HCT116 (cell line): ENCODE measurements around the gene TFEB. TPM values are rescaled to one million over a fixed set of nuclear protein-coding genes. Genes with fewer than 3 reads are reported as not detected.

Experiments used
- ATAC-seq: fragments of 200-7000 bp; cut with Tn5 transposase; 2 replicates; pipeline ENCODE4 v1.9.1; 2020; ENCODE audit warnings: mild to moderate bottlenecking, moderate library complexity
- BruUV-seq: library from RNA; stranded (reverse); fragments of 400-500 nt; replicated peaks from 2 replicates; lab custom pipeline; 2021; lab: Mats Ljungman, UMichigan
- CTCF ChIA-PET: fragments of 300-600 bp; sonication (Branson Sonifier 250); formaldehyde crosslinking; loops from one replicate; lab custom pipeline; 2021; ENCODE audit warnings: antibody characterized with exemption; lab: Charles Lee
- POLR2A ChIA-PET: fragments of 300-600, 350-600 bp; sonication (Branson Sonifier 250); formaldehyde crosslinking; loops from one replicate; lab custom pipeline; 2021; ENCODE audit warnings: antibody characterized with exemption; lab: Charles Lee
- RAD21 ChIA-PET, 2 experiments: fragments of 300-600 bp; sonication (Branson Sonifier 250); formaldehyde crosslinking; loops; one replicate each; lab custom pipeline; 2023; ENCODE audit warnings: low total read pairs in 2 of 2; ENCODE audit not compliant: uncharacterized antibody in 2 of 2, unreplicated experiment in 2 of 2, low non-redundant PET in 1 of 2; lab: Charles Lee
- DNase-seq: peaks from one replicate; pipeline ENCODE4 v3.0.0-alpha.2; 2010; ENCODE audit warnings: low read depth, low spot score
- H2AFZ ChIP-seq: fragments of 200-600 bp; shearing (Covaris generic), sonication (generic); 2 replicates; pipeline ENCODE4 v1.6.1; 2017; ENCODE audit warnings: low read depth, mixed run types, mixed read lengths, antibody characterized with exemption, low read length; ENCODE audit not compliant: poor library complexity, severe bottlenecking
- H3K27ac ChIP-seq: 2 replicates; pipeline ENCODE4 v1.5.1; 2012; ENCODE audit warnings: low read depth, low read length
- H3K27me3 ChIP-seq: fragments of 200-600 bp; sonication (generic); 2 replicates; pipeline ENCODE4 v1.6.1; 2016; ENCODE audit warnings: mixed run types, low read length, mixed read lengths; ENCODE audit not compliant: insufficient read depth
- H3K36me3 ChIP-seq, 2 experiments: fragments of 200-500 bp in 1 of 2; fragments of 200-600 bp in 1 of 2; sonication (Bioruptor generic) in 1 of 2; sonication (generic) in 1 of 2; 2 replicates each; pipeline versions ENCODE4 v1.5.1 to v1.6.1; 2014 to 2016; ENCODE audit warnings: low read length in 2 of 2, inconsistent platforms in 1 of 2, mixed read lengths in 1 of 2, mixed run types in 1 of 2; ENCODE audit not compliant: insufficient read depth in 2 of 2, control insufficient read depth in 1 of 2
- H3K4me1 ChIP-seq, 2 experiments: fragments of 200-600 bp in 1 of 2; sonication (generic) in 1 of 2; 2 replicates each; pipeline versions ENCODE4 v1.5.1 to v1.6.1; 2012 to 2017; ENCODE audit warnings: low read length in 2 of 2, inconsistent platforms in 1 of 2, mild to moderate bottlenecking in 1 of 2, mixed read lengths in 1 of 2, mixed run types in 1 of 2, moderate library complexity in 1 of 2; ENCODE audit not compliant: insufficient read depth in 2 of 2, control insufficient read depth in 1 of 2
- H3K4me2 ChIP-seq: fragments of 200-600 bp; sonication (generic); 2 replicates; pipeline ENCODE4 v1.6.1; 2017; ENCODE audit warnings: mixed run types, low read length, mixed read lengths
- H3K4me3 ChIP-seq, 2 experiments: fragments of 200-600 bp in 1 of 2; sonication (generic) in 1 of 2; replicated peaks in 1 of 2; 2 replicates each; pipeline ENCODE4 v1.5.1; 2011 to 2016; ENCODE audit warnings: low read length in 2 of 2, control low read depth in 1 of 2, low read depth in 1 of 2, mild to moderate bottlenecking in 1 of 2, mixed read lengths in 1 of 2, mixed run types in 1 of 2
- H3K79me2 ChIP-seq: fragments of 200-600 bp; sonication (generic); 2 replicates; pipeline ENCODE4 v1.6.1; 2017; ENCODE audit warnings: mild to moderate bottlenecking, mixed run types, low read length, moderate library complexity, mixed read lengths; ENCODE audit not compliant: insufficient read depth
- H3K9ac ChIP-seq: fragments of 200-600 bp; sonication (generic); 2 replicates; pipeline ENCODE4 v1.6.1; 2016; ENCODE audit warnings: low read length, mixed read lengths
- H3K9me2 ChIP-seq: fragments of 200-600 bp; sonication (generic), shearing (Covaris generic); 2 replicates; pipeline ENCODE4 v1.6.1; 2017; ENCODE audit warnings: mixed run types, mild to moderate bottlenecking, moderate library complexity; ENCODE audit not compliant: insufficient read depth
- H3K9me3 ChIP-seq, 2 experiments: fragments of 200-500 bp in 1 of 2; fragments of 200-600 bp in 1 of 2; sonication (Bioruptor generic) in 1 of 2; sonication (generic) in 1 of 2; 2 replicates each; pipeline ENCODE4 v1.6.1; 2014 to 2017; ENCODE audit warnings: low read length in 2 of 2, mixed read lengths in 2 of 2, inconsistent platforms in 1 of 2, low read depth in 1 of 2, mild to moderate bottlenecking in 1 of 2, mixed run types in 1 of 2, moderate library complexity in 1 of 2; ENCODE audit not compliant: control insufficient read depth in 1 of 2, insufficient read depth in 1 of 2
- H4K20me1 ChIP-seq: fragments of 200-600 bp; sonication (generic), shearing (Covaris generic); 2 replicates; pipeline ENCODE4 v1.6.1; 2017; ENCODE audit warnings: mixed run types, mild to moderate bottlenecking, moderate library complexity; ENCODE audit not compliant: insufficient read depth
- CBX3 ChIP-seq: IDR thresholded peaks from 2 replicates; pipeline ENCODE4 v1.6.1; 2012; ENCODE audit warnings: low read depth
- CEBPB ChIP-seq: IDR thresholded peaks from 2 replicates; pipeline ENCODE4 v1.6.1; 2012; ENCODE audit warnings: low read depth
- EGR1 ChIP-seq: IDR thresholded peaks from 2 replicates; pipeline ENCODE4 v1.6.1; 2012; ENCODE audit warnings: low read depth
- ELF1 ChIP-seq: IDR thresholded peaks from 2 replicates; pipeline ENCODE4 v1.6.1; 2012; ENCODE audit warnings: low read depth, borderline replicate concordance
- EZH2 ChIP-seq: fragments of 200-600 bp; sonication (generic); IDR thresholded peaks from 2 replicates; pipeline ENCODE4 v1.6.1; 2017; ENCODE audit warnings: antibody characterized with exemption, mixed run types
- JUND ChIP-seq: IDR thresholded peaks from 2 replicates; pipeline ENCODE4 v1.6.1; 2012
- POLR2AphosphoS5 ChIP-seq: IDR thresholded peaks from 2 replicates; pipeline ENCODE4 v1.6.1; 2011; ENCODE audit warnings: mild to moderate bottlenecking, low read depth, low read length, moderate library complexity
- RAD21 ChIP-seq: IDR thresholded peaks from 2 replicates; pipeline ENCODE4 v1.6.1; 2012; ENCODE audit warnings: low read depth, mild to moderate bottlenecking
- SIN3A ChIP-seq: IDR thresholded peaks from 2 replicates; pipeline ENCODE4 v1.6.1; 2012; ENCODE audit warnings: low read depth
- SP1 ChIP-seq: IDR thresholded peaks from 2 replicates; pipeline ENCODE4 v1.6.1; 2012; ENCODE audit warnings: low read depth
- YY1 ChIP-seq: IDR thresholded peaks from 2 replicates; pipeline ENCODE4 v1.6.1; 2011; ENCODE audit warnings: low read length, low read depth, moderate library complexity, mild to moderate bottlenecking; ENCODE audit not compliant: insufficient replicate concordance; ENCODE audit errors: extremely low read depth
- ZNF274 ChIP-seq: fragments of 200-500 bp; sonication (Bioruptor generic); IDR thresholded peaks from 2 replicates; pipeline ENCODE4 v1.6.1; 2014; ENCODE audit warnings: mild to moderate bottlenecking, low read depth, low read length, inconsistent platforms
- intact Hi-C: fragments of 100-400 bp; cut with micrococcal nuclease; formaldehyde crosslinking; loops from 2 replicates; pipeline ENCODE4 v1.10.0; 2022
- total RNA-seq: library from RNA; stranded (reverse); gene quantifications from one replicate; pipeline ENCODE4 v1.2.1, GENCODE V29; 2021; ENCODE audit not compliant: unreplicated experiment
- TF ChIP-seq, protein P1 (sequence below), 3 experiments: fragments of 200-600 bp in 1 of 3; sonication (generic) in 1 of 3; IDR thresholded peaks in 2 of 3; conservative IDR thresholded peaks in 1 of 3; 2 replicates each; pipeline ENCODE4 v1.5.1; 2012 to 2017; ENCODE audit warnings: low read depth in 2 of 3, low read length in 2 of 3, antibody characterized with exemption in 1 of 3, borderline replicate concordance in 1 of 3, control low read depth in 1 of 3, mild to moderate bottlenecking in 1 of 3, mixed read lengths in 1 of 3, mixed run types in 1 of 3, moderate library complexity in 1 of 3; ENCODE audit not compliant: insufficient read depth in 1 of 3
- TF ChIP-seq, protein P2 (sequence below): IDR thresholded peaks from 2 replicates; pipeline ENCODE4 v1.6.1; 2012
- TF ChIP-seq, protein P3 (sequence below): IDR thresholded peaks from 2 replicates; pipeline ENCODE4 v1.6.1; 2012; ENCODE audit warnings: low read depth

The TFEB gene
- total RNA-seq, 1 experiment from 2014 or later = 4.8 TPM

DNA sequence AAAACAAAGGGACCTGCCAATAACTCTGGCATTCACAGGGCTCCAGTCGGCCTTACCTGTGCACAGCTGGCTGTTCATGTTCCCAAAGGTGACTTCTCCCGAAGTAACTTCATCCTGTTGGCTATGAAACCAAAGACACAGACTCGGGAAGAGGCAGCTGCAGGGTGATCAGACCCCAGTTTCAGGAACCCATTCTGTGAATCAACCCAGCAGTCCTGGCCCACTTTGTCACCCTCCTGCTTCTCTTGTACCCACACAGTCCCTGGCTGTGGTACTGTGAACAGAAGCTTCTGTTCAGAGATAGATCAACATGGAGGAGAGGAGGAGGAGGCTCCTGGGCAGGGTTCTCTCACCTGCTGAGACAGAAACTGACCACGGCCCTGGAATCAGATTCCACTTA, 20.5 kb upstream of the TFEB start:
- POLR2A ChIA-PET = no interaction called here
- CTCF ChIA-PET = no interaction called here
- no TSS peak for BruUV-seq
- DNase-seq = no peak
- Histone ChIP-seq H3K4me1 (peaks cover 0 to 3% of the 10 kb centered on the region in 2 experiments; a peak in 1 of 4 replicates), H3K36me3 (no peaks in the 10 kb centered on the region), H3K79me2 (no peaks in the 10 kb centered on the region), H3K9ac (no peak overlapping the region), H2AFZ (no peak overlapping the region), H3K27ac (no peak overlapping the region), H3K27me3 (no peaks in the 10 kb centered on the region), H3K4me3 (no peak overlapping the region), H3K9me3 (no peaks in the 10 kb centered on the region), H3K9me2 (no peaks in the 10 kb centered on the region), H4K20me1 (no peaks in the 10 kb centered on the region), H3K4me2 (no peak overlapping the region)
- intact Hi-C loops = no loop called here
- RAD21 ChIA-PET = no interaction called here
- ATAC-seq = no peak
- TF ChIP-seq, protein P1, sequence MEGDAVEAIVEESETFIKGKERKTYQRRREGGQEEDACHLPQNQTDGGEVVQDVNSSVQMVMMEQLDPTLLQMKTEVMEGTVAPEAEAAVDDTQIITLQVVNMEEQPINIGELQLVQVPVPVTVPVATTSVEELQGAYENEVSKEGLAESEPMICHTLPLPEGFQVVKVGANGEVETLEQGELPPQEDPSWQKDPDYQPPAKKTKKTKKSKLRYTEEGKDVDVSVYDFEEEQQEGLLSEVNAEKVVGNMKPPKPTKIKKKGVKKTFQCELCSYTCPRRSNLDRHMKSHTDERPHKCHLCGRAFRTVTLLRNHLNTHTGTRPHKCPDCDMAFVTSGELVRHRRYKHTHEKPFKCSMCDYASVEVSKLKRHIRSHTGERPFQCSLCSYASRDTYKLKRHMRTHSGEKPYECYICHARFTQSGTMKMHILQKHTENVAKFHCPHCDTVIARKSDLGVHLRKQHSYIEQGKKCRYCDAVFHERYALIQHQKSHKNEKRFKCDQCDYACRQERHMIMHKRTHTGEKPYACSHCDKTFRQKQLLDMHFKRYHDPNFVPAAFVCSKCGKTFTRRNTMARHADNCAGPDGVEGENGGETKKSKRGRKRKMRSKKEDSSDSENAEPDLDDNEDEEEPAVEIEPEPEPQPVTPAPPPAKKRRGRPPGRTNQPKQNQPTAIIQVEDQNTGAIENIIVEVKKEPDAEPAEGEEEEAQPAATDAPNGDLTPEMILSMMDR (IDR thresholded peaks at IDR 0.05 in 2 of 3, conservative IDR thresholded peaks at IDR 0.05 in 1 of 3; ENCODE audit: borderline replicate concordance in 1 of 3, insufficient read depth in 1 of 3, low read depth in 2 of 3, low read length in 2 of 3) = no peak
- no peak for TF ChIP-seq JUND
- no peak for TF ChIP-seq EZH2
- no peak for TF ChIP-seq SP1
- no peak for TF ChIP-seq EGR1
- no peak for TF ChIP-seq RAD21
- TF ChIP-seq ZNF274 = no peak
- TF ChIP-seq, protein P2, sequence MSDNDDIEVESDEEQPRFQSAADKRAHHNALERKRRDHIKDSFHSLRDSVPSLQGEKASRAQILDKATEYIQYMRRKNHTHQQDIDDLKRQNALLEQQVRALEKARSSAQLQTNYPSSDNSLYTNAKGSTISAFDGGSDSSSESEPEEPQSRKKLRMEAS = no peak
- TF ChIP-seq SIN3A = no peak
- no peak for TF ChIP-seq ELF1
- no peak for TF ChIP-seq POLR2AphosphoS5
- no peak for TF ChIP-seq CEBPB
- TF ChIP-seq, protein P3, sequence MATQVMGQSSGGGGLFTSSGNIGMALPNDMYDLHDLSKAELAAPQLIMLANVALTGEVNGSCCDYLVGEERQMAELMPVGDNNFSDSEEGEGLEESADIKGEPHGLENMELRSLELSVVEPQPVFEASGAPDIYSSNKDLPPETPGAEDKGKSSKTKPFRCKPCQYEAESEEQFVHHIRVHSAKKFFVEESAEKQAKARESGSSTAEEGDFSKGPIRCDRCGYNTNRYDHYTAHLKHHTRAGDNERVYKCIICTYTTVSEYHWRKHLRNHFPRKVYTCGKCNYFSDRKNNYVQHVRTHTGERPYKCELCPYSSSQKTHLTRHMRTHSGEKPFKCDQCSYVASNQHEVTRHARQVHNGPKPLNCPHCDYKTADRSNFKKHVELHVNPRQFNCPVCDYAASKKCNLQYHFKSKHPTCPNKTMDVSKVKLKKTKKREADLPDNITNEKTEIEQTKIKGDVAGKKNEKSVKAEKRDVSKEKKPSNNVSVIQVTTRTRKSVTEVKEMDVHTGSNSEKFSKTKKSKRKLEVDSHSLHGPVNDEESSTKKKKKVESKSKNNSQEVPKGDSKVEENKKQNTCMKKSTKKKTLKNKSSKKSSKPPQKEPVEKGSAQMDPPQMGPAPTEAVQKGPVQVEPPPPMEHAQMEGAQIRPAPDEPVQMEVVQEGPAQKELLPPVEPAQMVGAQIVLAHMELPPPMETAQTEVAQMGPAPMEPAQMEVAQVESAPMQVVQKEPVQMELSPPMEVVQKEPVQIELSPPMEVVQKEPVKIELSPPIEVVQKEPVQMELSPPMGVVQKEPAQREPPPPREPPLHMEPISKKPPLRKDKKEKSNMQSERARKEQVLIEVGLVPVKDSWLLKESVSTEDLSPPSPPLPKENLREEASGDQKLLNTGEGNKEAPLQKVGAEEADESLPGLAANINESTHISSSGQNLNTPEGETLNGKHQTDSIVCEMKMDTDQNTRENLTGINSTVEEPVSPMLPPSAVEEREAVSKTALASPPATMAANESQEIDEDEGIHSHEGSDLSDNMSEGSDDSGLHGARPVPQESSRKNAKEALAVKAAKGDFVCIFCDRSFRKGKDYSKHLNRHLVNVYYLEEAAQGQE = no peak
- no peak for TF ChIP-seq CBX3
- no peak for TF ChIP-seq YY1
